Myocyte (in vitro differentiated cells): ENCODE measurements around the gene PDZD2. TPM values are rescaled to one million over a fixed set of nuclear protein-coding genes. Genes with fewer than 3 reads are reported as not detected.
"Not testable (repeated sequence)": the region's sequence is repeated elsewhere in the genome, so short reads cannot be mapped to it uniquely, and the experiment has no call there.

ENCODE experiments used
- DNase-seq: peaks from one replicate; pipeline ENCODE4 v3.0.0-alpha.2; 2012; ENCODE audit warnings: low read depth
- total RNA-seq: library from RNA; depleted of rRNA; stranded (reverse); fragments of >200 nt; gene quantifications from 2 replicates; pipeline ENCODE4 v1.2.3, GENCODE V29; 2014

Gene PDZD2
- total RNA-seq, 1 donor from 2014 or later = not detected

GRCh38 chr5:31999470-31999869 lies 360.5 kb downstream of the PDZD2 start:
- no peak for DNase-seq

DNA sequence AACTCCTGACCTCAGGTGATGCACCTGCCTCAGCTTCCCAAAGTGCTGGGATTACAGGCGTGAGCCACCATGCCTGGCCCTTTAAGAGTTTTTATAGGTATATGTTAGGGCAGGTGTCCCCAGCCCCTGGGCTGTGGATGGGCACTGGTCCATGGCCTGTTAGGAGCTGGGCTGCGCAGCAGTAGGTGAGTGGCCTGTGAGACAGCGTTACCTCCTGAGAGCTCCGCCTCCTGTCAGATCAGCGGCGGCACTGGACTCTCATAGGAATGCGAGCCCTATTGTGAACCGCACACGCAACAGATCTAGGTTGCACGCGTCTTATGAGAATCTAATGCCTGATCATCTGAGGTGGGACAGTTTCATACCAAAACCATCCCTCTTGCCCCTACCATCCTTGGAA lies 361.8 kb downstream of the PDZD2 start:
- no peak for DNase-seq

DNA sequence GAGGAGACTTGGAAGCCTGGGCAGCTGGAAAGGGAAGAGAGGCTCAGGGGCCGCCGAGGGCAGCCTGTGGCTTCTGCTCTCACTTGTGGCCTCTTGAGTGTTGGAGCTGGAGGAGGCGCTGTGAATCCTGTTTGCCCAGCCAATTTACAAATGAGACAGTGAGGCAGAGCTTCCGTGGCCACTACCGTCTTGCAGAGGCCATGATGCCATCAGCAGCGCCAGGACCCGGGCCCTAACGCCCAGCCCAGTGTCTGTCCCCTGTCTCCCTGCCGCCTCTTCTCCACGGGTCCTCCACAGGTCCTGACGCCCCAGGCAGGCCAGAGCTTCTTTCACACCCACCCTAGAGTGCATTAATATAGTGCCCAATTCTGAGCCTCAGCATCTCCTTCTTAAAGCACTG lies 362.4 kb downstream of the PDZD2 start:
- no peak for DNase-seq

- no peak for DNase-seq
Measured at GRCh38 chr5:32001707-32002106, 362.8 kb downstream of the PDZD2 start.

GRCh38 chr5:32002755-32003154 lies 363.8 kb downstream of the PDZD2 start:
- DNase-seq = no peak

DNA sequence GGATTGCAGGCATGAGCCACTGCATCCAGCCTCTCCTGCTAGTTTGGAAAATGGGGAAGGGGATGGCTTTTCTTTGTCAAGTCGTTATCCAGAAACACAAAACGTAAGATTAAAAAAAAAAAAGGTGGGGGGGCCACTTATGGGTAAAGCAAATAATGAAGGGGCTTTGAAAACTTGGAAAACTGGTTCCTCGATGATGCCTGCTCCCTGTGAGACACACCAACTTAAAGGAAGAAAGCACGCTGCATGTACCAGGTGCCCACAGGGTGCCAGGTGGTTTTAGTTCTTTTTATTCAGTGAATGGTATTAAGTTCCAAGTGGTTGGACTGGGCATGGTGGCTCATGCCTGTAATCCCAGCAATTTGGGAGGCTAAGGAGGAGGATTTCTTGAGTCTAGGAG lies 365.1 kb downstream of the PDZD2 start:
- DNase-seq = no peak

DNA sequence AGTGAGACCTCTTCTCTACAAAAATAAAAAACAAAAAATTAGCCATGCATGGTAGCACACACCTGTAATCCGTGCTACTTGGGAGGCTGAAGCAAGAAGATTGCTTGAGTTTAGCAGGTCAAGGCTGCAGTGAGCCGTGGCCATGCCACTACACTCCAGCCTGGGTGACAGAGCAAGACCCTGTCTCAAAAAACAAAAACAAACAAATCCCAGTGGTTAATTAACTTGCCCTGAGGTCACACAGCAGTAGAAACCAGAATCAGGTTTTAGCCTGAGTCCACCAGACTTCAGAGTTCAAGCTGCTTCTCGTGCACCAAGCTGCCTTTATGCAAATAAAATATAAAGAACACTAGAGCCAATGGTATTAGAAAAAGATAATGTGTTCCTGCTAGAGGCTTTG lies 365.5 kb downstream of the PDZD2 start:
- DNase-seq = no peak

DNA sequence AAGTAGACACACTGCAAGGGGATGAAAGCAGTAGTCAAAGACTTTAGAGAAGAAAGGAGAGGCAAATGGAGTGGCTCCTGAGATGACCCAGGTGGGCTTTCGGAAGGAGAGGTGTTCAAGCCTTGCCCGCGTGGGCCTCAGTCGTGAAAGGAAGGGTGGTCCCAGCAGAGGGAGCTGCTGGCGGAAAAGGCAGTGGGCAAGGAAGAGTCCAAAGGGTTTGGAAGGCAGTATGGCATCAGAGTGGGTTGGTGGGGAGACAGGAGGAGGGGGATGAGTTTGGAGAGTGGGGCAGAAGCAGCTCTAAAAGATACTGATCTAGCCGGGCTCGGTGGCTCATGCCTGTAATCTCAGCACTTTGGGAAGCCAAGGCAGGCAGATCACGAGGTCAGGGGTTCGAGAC lies 369.8 kb downstream of the PDZD2 start:
- no peak for DNase-seq

GRCh38 chr5:32013658-32014057 lies 374.7 kb downstream of the PDZD2 start:
- no peak for DNase-seq

GRCh38 chr5:32014096-32014745 lies 375.3 kb downstream of the PDZD2 start:
- DNase-seq = no peak

DNA sequence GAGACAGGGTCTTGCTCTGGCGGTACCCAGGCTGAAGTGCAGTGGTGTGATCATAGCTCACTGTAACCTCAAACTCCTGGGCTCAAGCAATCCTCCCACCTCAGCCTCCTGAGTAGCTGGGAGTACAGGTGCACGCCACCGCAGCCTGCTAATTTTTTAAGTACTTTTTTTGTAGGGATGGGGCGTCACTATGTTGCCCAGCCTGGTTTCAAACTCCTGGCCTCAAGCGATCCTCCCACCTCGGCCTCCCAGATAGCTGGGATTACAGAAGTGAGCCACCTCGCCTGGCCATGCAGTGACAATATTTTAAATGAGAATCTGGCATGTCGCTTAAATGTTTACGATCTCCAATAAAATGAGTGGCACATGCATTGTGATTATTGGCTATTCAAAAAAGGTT lies 376.3 kb downstream of the PDZD2 start:
- DNase-seq = not testable (repeated sequence)

DNA sequence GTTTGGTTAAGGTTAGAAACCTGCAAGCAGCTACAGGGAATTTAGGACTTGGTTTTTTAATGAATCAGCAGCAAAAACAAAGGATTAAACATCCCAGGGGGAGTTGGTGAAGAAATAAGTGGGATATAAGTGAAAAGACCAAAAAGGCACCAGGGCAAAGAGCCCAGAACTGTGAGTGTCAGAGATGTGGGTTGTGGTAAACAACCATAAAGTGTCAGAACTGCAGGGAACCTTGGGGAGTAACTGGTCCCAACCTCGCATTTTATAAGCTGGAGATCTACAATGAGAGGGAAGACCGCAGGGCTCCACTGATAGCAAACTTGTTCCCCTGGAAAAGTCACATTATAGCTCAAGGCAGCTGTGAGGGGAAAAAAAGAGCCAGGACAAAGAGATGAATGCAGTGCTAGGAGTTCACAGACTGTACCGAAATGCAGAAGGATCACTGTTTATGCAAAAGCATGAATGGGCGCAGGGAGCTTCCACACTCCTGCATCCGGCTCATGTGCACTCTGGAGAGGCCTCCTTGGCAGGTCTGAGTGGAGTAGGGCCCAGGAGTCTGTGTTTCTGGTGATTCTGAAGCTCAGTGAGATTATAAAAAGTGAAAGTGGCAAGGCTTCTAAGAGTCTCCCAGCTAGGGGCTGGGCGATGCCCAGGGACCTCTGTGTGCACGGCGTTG lies 378.9 kb downstream of the PDZD2 start:
- peak; percentile 27 for DNase-seq

DNA sequence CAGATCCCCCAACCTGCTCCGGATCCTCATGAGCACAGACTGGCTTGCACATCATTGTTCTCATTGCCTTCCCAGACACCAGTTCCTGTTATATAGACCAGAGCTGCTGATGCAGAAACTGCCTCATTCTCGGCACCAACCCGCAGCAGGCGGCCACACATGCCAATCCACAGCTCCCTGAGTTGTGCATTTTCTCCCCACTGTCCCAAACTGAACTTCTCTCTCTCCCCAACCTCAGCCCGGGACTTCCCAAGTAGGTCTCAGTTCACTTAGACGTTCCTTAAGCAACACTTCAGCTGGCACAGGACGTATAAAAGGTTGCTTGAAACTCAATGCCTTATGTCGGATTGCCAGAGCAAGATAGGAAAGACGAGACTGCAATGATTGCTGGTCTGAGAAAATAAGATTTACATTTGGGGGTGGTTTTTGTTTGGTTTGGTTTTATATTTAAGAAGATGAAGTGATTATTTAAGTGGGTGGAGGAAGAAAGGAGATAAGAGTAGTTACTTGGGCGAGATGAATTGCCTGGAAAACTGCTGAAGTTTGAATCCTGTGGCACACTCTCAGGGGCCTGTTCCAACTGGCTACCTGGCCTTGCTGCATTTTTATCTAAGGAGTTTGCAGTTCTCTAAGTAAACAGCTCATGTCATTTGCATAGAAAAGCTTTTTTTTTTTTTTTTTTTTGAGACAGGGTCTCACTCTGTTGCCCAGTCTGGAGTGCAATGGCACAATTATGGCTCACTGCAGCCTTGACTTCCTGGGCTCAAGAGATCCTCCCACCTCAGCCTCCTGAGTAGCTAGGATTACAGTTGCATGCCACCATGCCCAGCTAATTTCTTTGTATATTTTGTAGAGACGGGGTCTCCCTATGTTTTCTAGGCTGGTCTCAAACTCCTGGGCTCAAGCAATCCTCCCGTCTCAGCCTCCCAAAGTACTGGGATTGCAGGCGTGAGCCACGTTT lies 379.8 kb downstream of the PDZD2 start:
- DNase-seq = no peak

- DNase-seq = no peak
Measured at GRCh38 chr5:32020271-32020670, 381.3 kb downstream of the PDZD2 start.

- no peak for DNase-seq
Measured at GRCh38 chr5:32020946-32021345, 382.0 kb downstream of the PDZD2 start.

DNA sequence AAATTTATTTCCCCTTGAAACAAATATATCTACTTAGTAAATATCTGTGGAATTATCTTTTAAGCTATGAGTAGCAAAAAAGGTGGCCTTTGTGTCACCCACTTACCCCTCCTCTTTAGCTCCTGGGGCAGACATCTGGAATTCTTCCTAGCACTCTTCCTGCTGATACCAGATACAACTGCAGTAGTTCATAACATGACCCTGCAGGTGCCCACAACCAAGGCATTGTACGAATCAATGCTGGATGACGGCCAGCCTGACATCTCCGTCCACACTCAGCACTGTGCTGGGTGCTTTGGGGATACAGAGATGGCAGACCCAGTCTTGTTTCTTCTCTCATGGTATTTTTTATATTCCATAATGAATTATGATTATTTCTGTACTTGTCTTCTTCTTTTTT lies 382.8 kb downstream of the PDZD2 start:
- no peak for DNase-seq

GRCh38 chr5:32022638-32023037 lies 383.7 kb downstream of the PDZD2 start:
- no peak for DNase-seq

- no peak for DNase-seq
Measured at GRCh38 chr5:32023816-32024215, 384.9 kb downstream of the PDZD2 start.

DNA sequence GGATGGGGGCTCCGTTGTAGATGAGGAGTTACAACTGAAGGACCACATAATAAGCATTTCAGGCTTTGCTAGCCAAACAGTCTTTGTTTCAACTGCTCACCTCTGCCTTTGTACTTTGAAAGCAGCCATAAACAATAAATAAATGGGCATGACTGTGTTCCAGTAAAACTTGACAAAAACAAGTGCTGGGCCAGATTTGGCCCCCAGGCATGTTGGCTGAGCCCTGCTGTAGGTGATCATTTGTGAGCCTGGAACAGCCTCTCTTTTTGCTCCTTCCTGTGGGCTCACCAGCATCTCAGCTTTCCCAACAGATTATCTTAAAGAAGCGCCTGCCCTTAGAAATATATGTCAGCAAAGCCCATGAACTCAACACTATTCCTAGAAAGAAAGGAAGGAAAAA lies 385.8 kb downstream of the PDZD2 start:
- DNase-seq = no peak

GRCh38 chr5:32027093-32027716 lies 388.3 kb downstream of the PDZD2 start:
- peak; percentile 34 for DNase-seq

- DNase-seq = peak; percentile 88
Measured at GRCh38 chr5:32027717-32028458, 389.0 kb downstream of the PDZD2 start.
